H9 (cell line): ENCODE measurements around the gene MUSK. TPM values are rescaled to one million over a fixed set of nuclear protein-coding genes. Genes with fewer than 3 reads are reported as not detected.

Experiments
- DNase-seq: peaks from one replicate; pipeline ENCODE4 v3.0.0-alpha.2; 2017
- H2AFZ ChIP-seq: one replicate; pipeline ENCODE4 v1.6.1; 2013; ENCODE audit warnings: mild to moderate bottlenecking, low read length, control low read depth, moderate library complexity
- H2AK5ac ChIP-seq: 2 replicates; pipeline ENCODE4 v1.6.1; 2013; ENCODE audit warnings: low read length, control low read depth, mixed read lengths; ENCODE audit not compliant: insufficient read length
- H2BK120ac ChIP-seq: one replicate; pipeline ENCODE4 v1.6.1; 2013; ENCODE audit warnings: low read depth, mild to moderate bottlenecking, low read length, control low read depth, inconsistent platforms; ENCODE audit not compliant: poor library complexity, severe bottlenecking
- H2BK12ac ChIP-seq: 2 replicates; pipeline ENCODE4 v1.6.1; 2013; ENCODE audit warnings: low read length, control low read depth, mixed read lengths, low read depth; ENCODE audit not compliant: insufficient read length
- H2BK15ac ChIP-seq: 2 replicates; pipeline ENCODE4 v1.6.1; 2013; ENCODE audit warnings: low read depth, low read length, control low read depth
- H2BK20ac ChIP-seq: one replicate; pipeline ENCODE4 v1.6.1; 2013; ENCODE audit warnings: low read depth, mild to moderate bottlenecking, low read length, control low read depth, inconsistent platforms; ENCODE audit not compliant: poor library complexity, severe bottlenecking
- H2BK5ac ChIP-seq: 2 replicates; pipeline ENCODE4 v1.6.1; 2013; ENCODE audit warnings: low read length, control low read depth, mixed read lengths; ENCODE audit not compliant: insufficient read length
- H3K14ac ChIP-seq: 2 replicates; pipeline ENCODE4 v1.6.1; 2013; ENCODE audit warnings: low read length, control low read depth; ENCODE audit not compliant: insufficient read depth
- H3K18ac ChIP-seq: 2 replicates; pipeline ENCODE4 v1.6.1; 2013; ENCODE audit warnings: low read depth, mild to moderate bottlenecking, mixed read lengths, low read length, control low read depth; ENCODE audit not compliant: insufficient read length
- H3K23ac ChIP-seq: 2 replicates; pipeline ENCODE4 v1.6.1; 2013; ENCODE audit warnings: low read length, control low read depth, mixed read lengths, low read depth; ENCODE audit not compliant: insufficient read length
- H3K23me2 ChIP-seq: 2 replicates; pipeline ENCODE4 v1.6.1; 2013; ENCODE audit warnings: low read depth, mild to moderate bottlenecking, mixed read lengths, low read length, control low read depth; ENCODE audit not compliant: insufficient read length, poor library complexity, severe bottlenecking
- H3K27ac ChIP-seq: 2 replicates; pipeline ENCODE4 v1.5.1; 2013; ENCODE audit warnings: low read length, control low read depth, mixed read lengths, low read depth; ENCODE audit not compliant: insufficient read length
- H3K27me3 ChIP-seq: 2 replicates; pipeline ENCODE4 v1.6.1; 2013; ENCODE audit warnings: low read length, control low read depth, inconsistent platforms; ENCODE audit not compliant: insufficient read depth
- H3K4ac ChIP-seq: 2 replicates; pipeline ENCODE4 v1.6.1; 2013; ENCODE audit warnings: low read depth, mild to moderate bottlenecking, control low read depth, inconsistent platforms, low read length, moderate library complexity
- H3K4me1 ChIP-seq: 2 replicates; pipeline ENCODE4 v1.6.1; 2013; ENCODE audit warnings: low read length, control low read depth, inconsistent platforms; ENCODE audit not compliant: insufficient read depth
- H3K4me2 ChIP-seq: 2 replicates; pipeline ENCODE4 v1.6.1; 2013; ENCODE audit warnings: low read length, control low read depth, mixed read lengths; ENCODE audit not compliant: insufficient read length, insufficient read depth
- H3K56ac ChIP-seq: 2 replicates; pipeline ENCODE4 v1.6.1; 2013; ENCODE audit warnings: low read depth, mild to moderate bottlenecking, mixed read lengths, low read length, control low read depth; ENCODE audit not compliant: insufficient read length
- H3K79me1 ChIP-seq: 2 replicates; pipeline ENCODE4 v1.6.1; 2013; ENCODE audit warnings: low read depth, mild to moderate bottlenecking, moderate library complexity, low read length, control low read depth, inconsistent platforms; ENCODE audit not compliant: insufficient read depth, poor library complexity, severe bottlenecking
- H3K79me2 ChIP-seq: 2 replicates; pipeline ENCODE4 v1.6.1; 2013; ENCODE audit warnings: low read length, control low read depth, inconsistent platforms; ENCODE audit not compliant: insufficient read depth
- H3K9ac ChIP-seq: 2 replicates; pipeline ENCODE4 v1.6.1; 2013; ENCODE audit warnings: low read length, control low read depth, mixed read lengths; ENCODE audit not compliant: insufficient read length; ENCODE audit errors: extremely low read depth
- H3K9me3 ChIP-seq: one replicate; pipeline ENCODE4 v1.6.1; 2013; ENCODE audit warnings: low read depth, low read length, inconsistent platforms; ENCODE audit not compliant: control insufficient read depth
- H3T11ph ChIP-seq: one replicate; pipeline ENCODE4 v1.6.1; 2013; ENCODE audit warnings: mild to moderate bottlenecking, low read length, control low read depth, inconsistent platforms
- H4K20me1 ChIP-seq: one replicate; pipeline ENCODE4 v1.6.1; 2013; ENCODE audit not compliant: control insufficient read depth, insufficient read length, insufficient read depth
- H4K5ac ChIP-seq: 2 replicates; pipeline ENCODE4 v1.6.1; 2013; ENCODE audit warnings: low read depth, mild to moderate bottlenecking, mixed read lengths, low read length, control low read depth; ENCODE audit not compliant: insufficient read length
- H4K8ac ChIP-seq: replicated peaks from 2 replicates; pipeline ENCODE4 v1.6.1; 2013; ENCODE audit warnings: low read length, control low read depth, mixed read lengths, low read depth; ENCODE audit not compliant: insufficient read length
- H4K91ac ChIP-seq: 2 replicates; pipeline ENCODE4 v1.6.1; 2013; ENCODE audit warnings: low read depth, mild to moderate bottlenecking, moderate library complexity, mixed read lengths, low read length, control low read depth; ENCODE audit not compliant: insufficient read length
- H3K27ac Mint-ChIP-seq, 3 experiments: 2 replicates in 2 of 3; 3 replicates in 1 of 3; pipeline ENCODE4 v1.8.0; 2020 to 2021; ENCODE audit warnings: mixed read lengths in 3 of 3, mild to moderate bottlenecking in 1 of 3, moderate library complexity in 1 of 3
- H3K27me3 Mint-ChIP-seq: 2 replicates; pipeline ENCODE4 v1.8.0; 2021; ENCODE audit warnings: low read depth, mild to moderate bottlenecking, moderate library complexity, mixed read lengths
- H3K36me3 Mint-ChIP-seq, 3 experiments: 2 replicates in 2 of 3; 3 replicates in 1 of 3; pipeline ENCODE4 v1.8.0; 2020 to 2021; ENCODE audit warnings: low read depth in 3 of 3, mixed read lengths in 3 of 3; ENCODE audit not compliant: insufficient read depth in 1 of 3
- H3K4me1 Mint-ChIP-seq, 2 experiments: 2 replicates each; pipeline ENCODE4 v1.8.0; 2020; ENCODE audit warnings: mixed read lengths in 2 of 2
- H3K4me3 Mint-ChIP-seq, 2 experiments: 2 replicates in 1 of 2; 3 replicates in 1 of 2; pipeline ENCODE4 v1.8.0; 2020 to 2021; ENCODE audit warnings: mild to moderate bottlenecking in 2 of 2, mixed read lengths in 2 of 2, moderate library complexity in 1 of 2
- H3K9me3 Mint-ChIP-seq, 2 experiments: 2 replicates in 1 of 2; 3 replicates in 1 of 2; pipeline ENCODE4 v1.8.0; 2020; ENCODE audit warnings: mild to moderate bottlenecking in 2 of 2, mixed read lengths in 2 of 2, moderate library complexity in 1 of 2
- WGBS: extraction: QIAGEN DNeasy Blood & Tissue Kit; methylation state at CpG from one replicate; pipeline ENCODE4 v1.1.7; 2013; ENCODE audit warnings: missing lambda C conversion rate, low lambda C conversion rate, mixed read lengths; ENCODE audit not compliant: insufficient read length; ENCODE audit errors: extremely low coverage; 5-methylcytosine and 5-hydroxymethylcytosine counted together
- total RNA-seq: library from RNA; stranded (reverse); gene quantifications from 2 replicates; pipeline ENCODE4 v1.2.1, GENCODE V29; 2021
- TF ChIP-seq, protein P1 (sequence below): fragments of 200-600 bp; sonication (generic); conservative IDR thresholded peaks from 3 replicates; pipeline ENCODE4 v1.8.0; 2021; ENCODE audit warnings: antibody characterized with exemption, mild to moderate bottlenecking

Gene MUSK
- total RNA-seq, 1 experiment from 2014 or later: not detected

DNA sequence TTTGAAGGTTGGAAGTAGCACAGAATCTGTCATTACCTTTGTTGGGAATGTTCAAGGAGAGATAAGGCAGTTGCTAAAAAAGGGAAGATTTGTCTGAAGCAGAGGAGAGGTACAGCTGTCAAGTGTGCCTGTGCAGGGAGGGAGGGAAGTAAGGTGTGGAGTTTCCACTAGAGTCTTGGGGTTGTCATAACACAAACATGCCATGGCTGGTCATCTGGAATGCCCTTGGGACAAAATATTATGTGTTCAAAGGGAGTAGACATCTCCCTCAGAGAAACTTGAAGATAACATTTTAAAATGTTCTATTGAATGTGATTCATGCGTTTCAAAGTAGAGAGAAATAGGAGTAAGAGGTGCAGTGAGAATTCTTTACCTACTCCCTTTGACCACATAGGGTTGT lies 95.0 kb downstream of the MUSK start:
- no peak overlapping the region for H2AK5ac ChIP-seq
- TF ChIP-seq, protein P1, sequence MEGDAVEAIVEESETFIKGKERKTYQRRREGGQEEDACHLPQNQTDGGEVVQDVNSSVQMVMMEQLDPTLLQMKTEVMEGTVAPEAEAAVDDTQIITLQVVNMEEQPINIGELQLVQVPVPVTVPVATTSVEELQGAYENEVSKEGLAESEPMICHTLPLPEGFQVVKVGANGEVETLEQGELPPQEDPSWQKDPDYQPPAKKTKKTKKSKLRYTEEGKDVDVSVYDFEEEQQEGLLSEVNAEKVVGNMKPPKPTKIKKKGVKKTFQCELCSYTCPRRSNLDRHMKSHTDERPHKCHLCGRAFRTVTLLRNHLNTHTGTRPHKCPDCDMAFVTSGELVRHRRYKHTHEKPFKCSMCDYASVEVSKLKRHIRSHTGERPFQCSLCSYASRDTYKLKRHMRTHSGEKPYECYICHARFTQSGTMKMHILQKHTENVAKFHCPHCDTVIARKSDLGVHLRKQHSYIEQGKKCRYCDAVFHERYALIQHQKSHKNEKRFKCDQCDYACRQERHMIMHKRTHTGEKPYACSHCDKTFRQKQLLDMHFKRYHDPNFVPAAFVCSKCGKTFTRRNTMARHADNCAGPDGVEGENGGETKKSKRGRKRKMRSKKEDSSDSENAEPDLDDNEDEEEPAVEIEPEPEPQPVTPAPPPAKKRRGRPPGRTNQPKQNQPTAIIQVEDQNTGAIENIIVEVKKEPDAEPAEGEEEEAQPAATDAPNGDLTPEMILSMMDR: no peak
- H3K79me2 ChIP-seq: no peaks in the 10 kb centered on the region
- H3K4me2 ChIP-seq: no peak overlapping the region
- no peaks in the 10 kb centered on the region for H4K20me1 ChIP-seq
- H3K27ac ChIP-seq: no peak overlapping the region
- no peak overlapping the region for H4K5ac ChIP-seq
- no peak overlapping the region for H3K18ac ChIP-seq
- no peak overlapping the region for H4K8ac ChIP-seq
- Mint-ChIP-seq H3K27ac (no peak overlapping the region), H3K36me3 (peaks cover 0 to 2% (median 0%) of the 10 kb centered on the region in 3 experiments; a peak in 1 of 7 replicates), H3K27me3 (no peaks in the 10 kb centered on the region), H3K4me3 (no peak overlapping the region), H3K9me3 (no peaks in the 10 kb centered on the region), H3K4me1 (no peaks in the 10 kb centered on the region; a peak in 2 of 4 replicates)
- no peaks in the 10 kb centered on the region for H3K23me2 ChIP-seq
- no peaks in the 10 kb centered on the region for H3K4me1 ChIP-seq
- no CpG with 5 or more reads among the region's 1 CpG for WGBS
- no peaks in the 10 kb centered on the region for H3K27me3 ChIP-seq
- no peaks in the 10 kb centered on the region for H3K9me3 ChIP-seq
- H3K56ac ChIP-seq: no peak overlapping the region
- no peak overlapping the region for H3T11ph ChIP-seq
- no peak overlapping the region for H3K14ac ChIP-seq
- H4K91ac ChIP-seq: no peak overlapping the region
- H3K23ac ChIP-seq: no peak overlapping the region
- no peaks in the 10 kb centered on the region for H3K79me1 ChIP-seq
- no peak overlapping the region for H2BK15ac ChIP-seq
- H2BK20ac ChIP-seq: no peak overlapping the region
- no peak overlapping the region for H2BK12ac ChIP-seq
- no peak overlapping the region for H2AFZ ChIP-seq
- no peak overlapping the region for H2BK5ac ChIP-seq
- no peak for DNase-seq
- no peak overlapping the region for H3K4ac ChIP-seq
- H3K9ac ChIP-seq: no peak overlapping the region
- H2BK120ac ChIP-seq: no peak overlapping the region
